ENCODE results near the gene CDC34.

DNA sequence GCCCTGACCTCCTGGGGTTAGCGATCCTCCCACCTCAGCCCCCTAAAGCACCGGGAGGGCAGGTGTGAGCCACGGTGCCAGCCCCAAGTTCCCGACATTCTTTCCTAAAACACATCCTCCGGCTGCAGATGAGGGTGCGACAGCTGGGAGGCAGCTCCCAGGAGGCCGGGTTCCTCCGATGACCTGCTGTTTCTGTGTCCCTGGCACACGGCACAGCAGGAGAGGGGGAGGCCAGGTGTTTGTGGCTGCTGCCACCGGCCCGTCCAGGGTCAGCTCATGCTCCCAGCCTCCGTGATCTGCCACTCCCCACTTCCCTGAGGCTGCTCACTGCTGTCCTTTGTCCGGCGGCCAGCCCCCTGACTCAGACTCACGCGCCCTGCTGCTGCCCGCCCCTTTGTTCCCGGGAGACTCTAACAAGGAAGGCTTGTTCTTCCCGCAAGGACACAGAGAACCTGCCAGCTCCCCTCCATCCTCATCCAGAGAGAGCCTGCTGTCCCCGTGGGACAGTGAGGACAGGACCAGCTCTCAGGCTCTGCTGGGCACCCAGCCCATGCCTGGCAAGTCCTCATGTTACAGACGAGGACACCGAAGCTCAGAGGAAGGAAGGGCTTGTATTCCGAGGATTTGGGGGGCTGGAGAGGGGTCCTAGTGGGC, 45.9 kb upstream of the CDC34 start:
- no peak for TF ChIP-seq RBBP5 (IDR thresholded peaks at IDR 0.05; ENCODE audit: borderline replicate concordance, low read depth, low read length)
- TF ChIP-seq, protein P1, sequence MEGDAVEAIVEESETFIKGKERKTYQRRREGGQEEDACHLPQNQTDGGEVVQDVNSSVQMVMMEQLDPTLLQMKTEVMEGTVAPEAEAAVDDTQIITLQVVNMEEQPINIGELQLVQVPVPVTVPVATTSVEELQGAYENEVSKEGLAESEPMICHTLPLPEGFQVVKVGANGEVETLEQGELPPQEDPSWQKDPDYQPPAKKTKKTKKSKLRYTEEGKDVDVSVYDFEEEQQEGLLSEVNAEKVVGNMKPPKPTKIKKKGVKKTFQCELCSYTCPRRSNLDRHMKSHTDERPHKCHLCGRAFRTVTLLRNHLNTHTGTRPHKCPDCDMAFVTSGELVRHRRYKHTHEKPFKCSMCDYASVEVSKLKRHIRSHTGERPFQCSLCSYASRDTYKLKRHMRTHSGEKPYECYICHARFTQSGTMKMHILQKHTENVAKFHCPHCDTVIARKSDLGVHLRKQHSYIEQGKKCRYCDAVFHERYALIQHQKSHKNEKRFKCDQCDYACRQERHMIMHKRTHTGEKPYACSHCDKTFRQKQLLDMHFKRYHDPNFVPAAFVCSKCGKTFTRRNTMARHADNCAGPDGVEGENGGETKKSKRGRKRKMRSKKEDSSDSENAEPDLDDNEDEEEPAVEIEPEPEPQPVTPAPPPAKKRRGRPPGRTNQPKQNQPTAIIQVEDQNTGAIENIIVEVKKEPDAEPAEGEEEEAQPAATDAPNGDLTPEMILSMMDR (IDR thresholded peaks at IDR 0.05; ENCODE audit: control extremely low read depth in 1 of 3, insufficient read depth in 1 of 3, low read depth in 1 of 3, low read length in 3 of 3), result no peak
- no peak for TF ChIP-seq TBP (IDR thresholded peaks at IDR 0.05; ENCODE audit: low read depth, low read length)
- no peak for TF ChIP-seq CREB1 (IDR thresholded peaks at IDR 0.05)
- no peak for TF ChIP-seq SUZ12 (IDR thresholded peaks at IDR 0.05; ENCODE audit: low read length)
- no peak for TF ChIP-seq ZNF274 (IDR thresholded peaks at IDR 0.05; ENCODE audit: borderline replicate concordance, extremely low read depth, low read length)
- TF ChIP-seq, protein P2, sequence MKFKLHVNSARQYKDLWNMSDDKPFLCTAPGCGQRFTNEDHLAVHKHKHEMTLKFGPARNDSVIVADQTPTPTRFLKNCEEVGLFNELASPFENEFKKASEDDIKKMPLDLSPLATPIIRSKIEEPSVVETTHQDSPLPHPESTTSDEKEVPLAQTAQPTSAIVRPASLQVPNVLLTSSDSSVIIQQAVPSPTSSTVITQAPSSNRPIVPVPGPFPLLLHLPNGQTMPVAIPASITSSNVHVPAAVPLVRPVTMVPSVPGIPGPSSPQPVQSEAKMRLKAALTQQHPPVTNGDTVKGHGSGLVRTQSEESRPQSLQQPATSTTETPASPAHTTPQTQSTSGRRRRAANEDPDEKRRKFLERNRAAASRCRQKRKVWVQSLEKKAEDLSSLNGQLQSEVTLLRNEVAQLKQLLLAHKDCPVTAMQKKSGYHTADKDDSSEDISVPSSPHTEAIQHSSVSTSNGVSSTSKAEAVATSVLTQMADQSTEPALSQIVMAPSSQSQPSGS (IDR thresholded peaks at IDR 0.05; ENCODE audit: low read length), result no peak
- TF ChIP-seq RXRA (IDR thresholded peaks at IDR 0.05; ENCODE audit: insufficient read depth, low read depth, low read length), result no peak
- TF ChIP-seq SP2 (IDR thresholded peaks at IDR 0.05; ENCODE audit: low read length), result no peak
- no peak for TF ChIP-seq EGR1 (IDR thresholded peaks at IDR 0.05; ENCODE audit: borderline replicate concordance, low read depth, low read length)
- no peak for TF ChIP-seq JUN (IDR thresholded peaks at IDR 0.05; ENCODE audit: low read depth, low read length)
- no peak for TF ChIP-seq POLR2A (IDR thresholded peaks at IDR 0.05; ENCODE audit: control extremely low read depth in 1 of 2, low read depth in 2 of 2, low read length in 2 of 2)
- no peak for TF ChIP-seq TAF7 (optimal IDR thresholded peaks at IDR 0.05; ENCODE audit: borderline replicate concordance, low read depth, low read length)

Data from H1 (cell line).